ENCODE results near the gene FOXP1.

The FOXP1 gene

DNA sequence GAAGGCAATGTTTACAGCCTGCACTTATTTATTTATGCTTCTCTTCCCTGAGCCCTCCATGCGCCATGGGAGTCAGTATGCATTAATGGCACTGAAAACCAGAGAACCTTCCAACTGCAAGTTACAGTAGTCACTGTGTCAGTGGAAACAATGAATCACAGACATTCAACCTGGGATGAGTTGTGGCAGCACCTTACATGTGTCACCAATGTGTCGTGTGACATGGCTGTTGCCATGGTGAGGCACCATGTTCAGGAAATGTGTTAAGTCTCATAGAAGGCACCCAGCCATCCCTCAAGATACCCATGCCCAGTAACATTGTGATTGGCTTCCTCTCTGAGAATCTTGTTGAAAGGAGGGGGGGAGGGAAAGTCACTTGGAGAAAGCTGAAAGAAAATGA, 105.0 kb downstream of the FOXP1 start:
- FAIRE-seq: no peak

DNA sequence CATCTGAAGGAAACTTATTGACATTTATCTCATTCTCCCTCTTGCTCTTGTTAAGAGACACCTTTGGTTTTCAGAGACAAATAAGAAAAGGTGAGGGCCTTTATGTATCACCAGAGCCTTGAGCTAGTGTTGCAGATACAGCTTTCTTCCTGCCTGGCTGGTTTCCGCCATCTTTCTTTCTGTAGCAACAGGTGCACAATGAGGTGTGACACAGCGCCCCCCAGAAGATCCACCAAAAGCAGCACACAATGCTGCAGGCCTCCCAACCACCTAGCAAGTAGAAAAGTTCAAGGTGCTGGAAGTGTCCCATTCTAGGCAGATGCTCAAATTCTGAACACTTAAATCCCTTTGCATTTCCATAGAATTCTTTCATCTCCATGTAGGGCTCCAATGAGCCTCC, 106.6 kb downstream of the FOXP1 start:
- no peak for FAIRE-seq

- no peak for FAIRE-seq
These were observed 114.4 kb downstream of the FOXP1 start for GRCh38 chr3:71469138-71469435.

DNA sequence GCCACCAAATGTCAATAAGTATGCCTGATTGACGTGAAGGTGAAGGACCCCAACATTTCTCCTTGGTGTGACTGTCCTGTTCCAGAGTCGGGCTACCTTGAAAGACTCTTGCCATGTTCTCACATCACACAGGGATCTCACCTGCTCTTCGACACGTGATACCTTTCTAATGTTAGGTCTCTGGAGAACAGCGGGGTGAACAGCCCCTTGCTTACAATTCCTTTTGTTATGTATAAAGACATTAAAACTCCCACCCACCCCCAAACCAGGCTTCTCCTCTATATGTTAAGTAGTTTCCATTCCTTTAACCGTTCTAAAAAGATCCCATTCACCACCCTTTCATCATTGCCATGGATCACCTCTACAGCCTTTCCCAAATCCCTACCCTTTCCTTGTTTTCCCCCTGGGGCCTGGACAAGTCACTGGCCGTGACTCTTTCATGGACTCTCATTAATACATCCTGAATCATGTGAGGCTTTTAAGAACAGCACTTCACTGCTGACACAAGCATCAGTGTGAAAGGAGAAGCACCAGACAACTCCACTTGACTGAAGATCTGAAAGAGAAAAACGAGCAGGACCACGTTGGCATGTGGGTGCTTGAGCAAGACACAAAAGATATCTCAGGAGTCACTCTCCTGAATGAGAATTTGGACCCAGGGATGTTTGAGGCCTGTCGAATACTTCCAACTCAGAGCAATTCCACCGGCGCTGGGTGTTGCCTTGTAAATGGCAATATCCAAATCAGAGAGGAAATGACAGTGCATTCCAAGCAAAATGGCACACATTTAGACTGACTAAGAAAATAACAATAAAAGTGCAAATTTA, 115.0 kb downstream of the FOXP1 start:
- FAIRE-seq: no peak

GRCh38 chr3:71466483-71466882, 117.0 kb downstream of the FOXP1 start:
- FAIRE-seq: no peak

GRCh38 chr3:71465371-71466036, 118.0 kb downstream of the FOXP1 start:
- FAIRE-seq: no peak

GRCh38 chr3:71464613-71465012, 118.9 kb downstream of the FOXP1 start:
- no peak for FAIRE-seq

GRCh38 chr3:71463617-71464016, 119.9 kb downstream of the FOXP1 start:
- no peak for FAIRE-seq

DNA sequence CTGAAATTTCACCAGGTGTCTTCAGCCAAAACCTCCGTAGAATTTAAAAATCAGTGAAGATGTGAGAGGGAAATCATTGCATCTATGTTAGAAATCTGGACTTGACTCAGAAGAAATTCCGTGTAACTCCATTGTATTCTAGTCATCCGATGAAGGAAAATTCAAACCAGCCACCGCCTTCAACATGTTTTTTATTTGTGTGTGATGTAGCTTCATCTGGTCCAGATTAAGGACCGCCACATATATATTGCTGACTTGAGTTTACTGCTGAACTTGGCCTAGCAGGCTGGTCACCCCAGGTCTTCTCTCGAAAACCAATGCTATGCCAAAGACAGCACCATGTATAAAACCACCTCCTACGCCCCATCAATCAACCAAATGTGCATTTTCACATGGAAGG, 120.9 kb downstream of the FOXP1 start:
- no peak for FAIRE-seq

GRCh38 chr3:71461749-71462483, 121.6 kb downstream of the FOXP1 start:
- no peak for FAIRE-seq

DNA sequence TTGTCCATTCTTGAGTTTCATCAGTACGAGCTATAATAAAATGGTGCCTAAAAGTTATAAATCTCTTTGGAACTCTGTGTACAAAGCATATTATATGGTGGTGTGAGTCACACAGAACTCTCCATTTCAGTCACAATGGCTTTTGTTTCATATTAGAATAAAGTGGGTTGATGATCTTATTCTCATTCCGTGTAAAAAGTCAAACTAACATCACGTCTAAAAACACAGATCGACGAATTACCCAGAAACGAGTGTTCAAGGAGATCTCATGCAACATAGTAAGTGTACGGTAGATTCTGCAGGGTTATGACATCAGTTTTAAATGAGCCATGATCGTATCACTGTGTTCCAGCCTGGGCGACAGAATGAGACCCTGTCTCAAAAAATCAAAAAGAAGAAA, 122.4 kb downstream of the FOXP1 start:
- FAIRE-seq: no peak

DNA sequence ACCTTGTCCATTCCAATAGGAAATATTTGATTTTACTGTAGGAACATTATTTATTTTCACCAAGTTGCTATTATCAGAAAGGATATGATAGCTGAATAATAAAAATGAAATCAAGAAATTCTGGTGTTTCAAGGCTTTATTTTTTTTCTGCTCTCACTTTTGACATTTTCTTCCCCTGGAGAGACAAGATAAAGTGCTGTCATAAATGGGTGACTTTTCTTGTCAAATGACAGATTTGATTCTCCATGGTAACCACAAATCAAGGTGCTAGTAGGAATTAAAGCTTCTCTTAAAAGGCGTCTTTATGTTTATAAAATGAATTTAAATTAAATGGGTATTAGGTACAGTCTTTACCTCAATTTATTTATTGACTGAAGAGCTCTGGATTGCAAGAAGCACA, 124.6 kb downstream of the FOXP1 start:
- no peak for FAIRE-seq

GRCh38 chr3:71456826-71457225, 126.7 kb downstream of the FOXP1 start:
- no peak for FAIRE-seq

DNA sequence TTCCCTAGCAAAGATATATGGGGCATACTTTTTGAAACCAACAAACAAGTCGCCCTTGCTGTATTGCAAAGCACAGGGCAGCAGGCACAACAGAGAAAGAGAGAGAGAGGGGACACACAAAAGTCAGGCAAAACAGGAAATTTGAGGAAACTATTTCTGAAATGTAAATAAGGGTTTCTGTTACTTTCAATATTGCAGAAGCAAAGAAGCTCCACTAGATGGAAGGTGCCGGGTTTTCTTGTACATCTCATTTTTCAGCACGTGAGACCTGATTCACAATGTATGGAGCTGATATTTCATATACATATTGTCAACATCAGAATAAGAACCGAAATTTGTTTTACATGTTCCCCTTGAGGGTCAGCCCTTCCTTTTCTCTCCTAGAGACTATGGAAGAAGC, 127.4 kb downstream of the FOXP1 start:
- no peak for FAIRE-seq

- FAIRE-seq: no peak
These were observed 128.8 kb downstream of the FOXP1 start for GRCh38 chr3:71454512-71455403.

GRCh38 chr3:71453822-71454511, 129.6 kb downstream of the FOXP1 start:
- FAIRE-seq: no peak

- no peak for FAIRE-seq
These were observed 130.2 kb downstream of the FOXP1 start for GRCh38 chr3:71453319-71453718.

DNA sequence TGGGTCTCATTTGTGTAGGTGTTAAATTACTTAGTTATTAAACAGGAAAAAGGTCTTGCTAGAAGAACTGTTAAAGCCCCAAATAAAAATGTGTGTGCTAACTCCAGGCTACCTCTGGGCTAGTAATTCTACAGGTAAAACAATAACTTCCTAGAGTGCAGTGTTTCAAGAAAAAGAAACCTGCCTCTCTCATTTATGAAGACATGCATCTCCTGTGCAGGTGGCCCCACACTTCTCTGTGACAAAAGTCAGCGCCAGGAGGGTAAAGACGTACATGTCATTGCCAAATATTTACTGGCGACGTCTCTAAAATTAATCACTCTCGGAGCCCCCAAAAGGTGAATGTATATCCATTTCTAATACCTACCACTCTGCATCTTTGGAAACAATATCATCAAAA, 131.7 kb downstream of the FOXP1 start:
- FAIRE-seq: no peak

- no peak for FAIRE-seq
These were observed 132.5 kb downstream of the FOXP1 start for GRCh38 chr3:71451060-71451459.

GRCh38 chr3:71450162-71450561, 133.4 kb downstream of the FOXP1 start:
- no peak for FAIRE-seq

GRCh38 chr3:71447803-71448202, 135.7 kb downstream of the FOXP1 start:
- no peak for FAIRE-seq

GRCh38 chr3:71447197-71447596, 136.3 kb downstream of the FOXP1 start:
- FAIRE-seq: no peak

Data from A204.1 (cell line).